SK-N-SH (cell line): ENCODE data around the gene CLEC16A. TPM values are rescaled to one million over a fixed set of nuclear protein-coding genes. Genes with fewer than 3 reads are reported as not detected.

Source experiments
- CTCF ChIA-PET: fragments of 300-600, 350-600 bp; formaldehyde crosslinking; extraction: SDS; loops from one replicate; lab custom pipeline; 2021; lab: Yijun Ruan, JAX
- POLR2A ChIA-PET: fragments of 350-600 bp; sonication (Branson Sonifier 250); formaldehyde crosslinking; extraction: SDS; loops from one replicate; lab custom pipeline; 2020; ENCODE audit warnings: antibody characterized with exemption, inconsistent platforms; lab: Yijun Ruan, JAX
- DNase-seq: peaks from one replicate; pipeline ENCODE4 v3.0.0; 2012
- H2AFZ ChIP-seq: fragments of 200-600 bp; sonication (generic); 2 replicates; pipeline ENCODE4 v1.8.1; 2016; ENCODE audit warnings: antibody characterized with exemption, mild to moderate bottlenecking, low read depth
- H3F3A ChIP-seq: fragments of 200-600 bp; sonication (generic); replicated peaks from 2 replicates; pipeline ENCODE3; 2016; ENCODE audit warnings: antibody characterized with exemption, mild to moderate bottlenecking; ENCODE audit not compliant: insufficient read depth
- H3K27ac ChIP-seq, 2 experiments: fragments of 200-500 bp in 1 of 2; fragments of 200-600 bp in 1 of 2; sonication (Bioruptor generic) in 1 of 2; sonication (generic), shearing (Covaris generic) in 1 of 2; 2 replicates each; pipeline versions ENCODE4 v1.5.1 to v1.6.1; 2014 to 2016; ENCODE audit warnings: low read depth in 2 of 2, inconsistent platforms in 1 of 2, low read length in 1 of 2, mild to moderate bottlenecking in 1 of 2, mixed read lengths in 1 of 2
- H3K27me3 ChIP-seq: fragments of 200-600 bp; sonication (generic), shearing (Covaris generic); 2 replicates; pipeline ENCODE4 v1.6.1; 2016; ENCODE audit warnings: mixed run types; ENCODE audit not compliant: insufficient read depth
- H3K36me3 ChIP-seq, 2 experiments: fragments of 200-500 bp in 1 of 2; fragments of 200-600 bp in 1 of 2; sonication (Bioruptor generic) in 1 of 2; sonication (generic) in 1 of 2; replicated peaks in 1 of 2; 2 replicates each; pipeline versions ENCODE3 to v1.5.1; 2014 to 2016; ENCODE audit warnings: low read length in 1 of 2, mild to moderate bottlenecking in 1 of 2; ENCODE audit not compliant: insufficient read depth in 2 of 2, control insufficient read depth in 1 of 2
- H3K4me1 ChIP-seq, 2 experiments: fragments of 200-500 bp in 1 of 2; fragments of 200-600 bp in 1 of 2; sonication (Bioruptor generic) in 1 of 2; sonication (generic), shearing (Covaris generic) in 1 of 2; 2 replicates each; pipeline versions ENCODE4 v1.5.1 to v1.6.1; 2014 to 2016; ENCODE audit warnings: low read depth in 1 of 2, low read length in 1 of 2, mixed run types in 1 of 2; ENCODE audit not compliant: insufficient read depth in 2 of 2, control insufficient read depth in 1 of 2
- H3K4me2 ChIP-seq: fragments of 200-600 bp; sonication (generic), shearing (Covaris generic); 2 replicates; pipeline ENCODE4 v1.6.1; 2017; ENCODE audit warnings: mixed run types
- H3K4me3 ChIP-seq, 2 experiments: fragments of 200-500 bp in 1 of 2; fragments of 200-600 bp in 1 of 2; sonication (Bioruptor generic) in 1 of 2; sonication (generic), shearing (Covaris generic) in 1 of 2; 2 replicates each; pipeline versions ENCODE4 v1.5.1 to v1.8.1; 2014 to 2016; ENCODE audit warnings: low read depth in 2 of 2, inconsistent platforms in 1 of 2, low read length in 1 of 2, mild to moderate bottlenecking in 1 of 2, mixed read lengths in 1 of 2, moderate library complexity in 1 of 2
- H3K79me2 ChIP-seq: fragments of 200-600 bp; sonication (generic); 2 replicates; pipeline ENCODE4 v1.8.1; 2017; ENCODE audit warnings: mild to moderate bottlenecking; ENCODE audit not compliant: insufficient read depth
- H3K9ac ChIP-seq: fragments of 200-600 bp; sonication (generic); 2 replicates; pipeline ENCODE4 v1.6.1; 2017; ENCODE audit warnings: mixed run types
- H3K9me2 ChIP-seq: fragments of 200-600 bp; sonication (generic); 2 replicates; pipeline ENCODE4 v1.6.1; 2017; ENCODE audit warnings: mixed run types
- H3K9me3 ChIP-seq: fragments of 200-600 bp; sonication (generic); 2 replicates; pipeline ENCODE4 v1.6.1; 2017; ENCODE audit warnings: mixed run types, mild to moderate bottlenecking, moderate library complexity
- H4K20me1 ChIP-seq: fragments of 200-600 bp; sonication (generic); 2 replicates; pipeline ENCODE4 v1.6.1; 2017; ENCODE audit warnings: mild to moderate bottlenecking, mixed run types; ENCODE audit not compliant: insufficient read depth
- EZH2phosphoT487 ChIP-seq: fragments of 200-600 bp; sonication (generic); IDR thresholded peaks from 2 replicates; pipeline ENCODE4 v1.6.1; 2017; ENCODE audit warnings: low read depth, mixed run types, mild to moderate bottlenecking, antibody characterized with exemption, moderate library complexity, borderline replicate concordance
- MEF2A ChIP-seq: IDR thresholded peaks from 2 replicates; pipeline ENCODE4 v1.4.0; 2012; ENCODE audit warnings: low read depth, borderline replicate concordance
- MXI1 ChIP-seq: IDR thresholded peaks from 2 replicates; pipeline ENCODE4 v1.6.1; 2012; ENCODE audit warnings: mild to moderate bottlenecking, low read depth, low read length, improper control_type of control experiment
- POLR2AphosphoS5 ChIP-seq: IDR thresholded peaks from 2 replicates; pipeline ENCODE4 v1.6.1; 2012; ENCODE audit warnings: low read depth, low read length
- RCOR1 ChIP-seq: fragments of 150-350 bp; IDR thresholded peaks from 2 replicates; pipeline ENCODE4 v1.6.1; 2017; ENCODE audit warnings: antibody characterized with exemption, low read length
- RFX5 ChIP-seq: IDR thresholded peaks from 2 replicates; pipeline ENCODE4 v1.6.1; 2012; ENCODE audit warnings: mild to moderate bottlenecking, improper control_type of control experiment, low read length
- WGBS: methylation state at CpG from one replicate; pipeline ENCODE4 v1.1.6; 2017; ENCODE audit warnings: low lambda C conversion rate; 5-methylcytosine and 5-hydroxymethylcytosine counted together
- polyA plus RNA-seq, 3 experiments: library from polyadenylated mRNA; depleted of rRNA; stranded (reverse); fragments of >200 nt; gene quantifications; 2 replicates each; pipeline ENCODE4 v1.2.3, GENCODE V29; 2012
- TF ChIP-seq, protein P1 (sequence below): IDR thresholded peaks from 2 replicates; pipeline ENCODE4 v1.4.0; 2012; ENCODE audit warnings: low read depth, borderline replicate concordance
- TF ChIP-seq, protein P2 (sequence below): IDR thresholded peaks from 2 replicates; pipeline ENCODE4 v1.6.1; 2012; ENCODE audit warnings: mild to moderate bottlenecking, low read depth, low read length, moderate library complexity
- TF ChIP-seq, protein P3 (sequence below): fragments of 150-350 bp; IDR thresholded peaks from 2 replicates; pipeline ENCODE4 v1.6.1; 2016; ENCODE audit warnings: mild to moderate bottlenecking, low read depth, low read length
- TF ChIP-seq, protein P4 (sequence below): IDR thresholded peaks from 2 replicates; pipeline ENCODE4 v1.4.0; 2012; ENCODE audit warnings: low read depth, borderline replicate concordance

The CLEC16A gene
- polyA plus RNA-seq, 1 of the 3 experiments (the other 2 are of a cell fraction) = 13.7 TPM

DNA sequence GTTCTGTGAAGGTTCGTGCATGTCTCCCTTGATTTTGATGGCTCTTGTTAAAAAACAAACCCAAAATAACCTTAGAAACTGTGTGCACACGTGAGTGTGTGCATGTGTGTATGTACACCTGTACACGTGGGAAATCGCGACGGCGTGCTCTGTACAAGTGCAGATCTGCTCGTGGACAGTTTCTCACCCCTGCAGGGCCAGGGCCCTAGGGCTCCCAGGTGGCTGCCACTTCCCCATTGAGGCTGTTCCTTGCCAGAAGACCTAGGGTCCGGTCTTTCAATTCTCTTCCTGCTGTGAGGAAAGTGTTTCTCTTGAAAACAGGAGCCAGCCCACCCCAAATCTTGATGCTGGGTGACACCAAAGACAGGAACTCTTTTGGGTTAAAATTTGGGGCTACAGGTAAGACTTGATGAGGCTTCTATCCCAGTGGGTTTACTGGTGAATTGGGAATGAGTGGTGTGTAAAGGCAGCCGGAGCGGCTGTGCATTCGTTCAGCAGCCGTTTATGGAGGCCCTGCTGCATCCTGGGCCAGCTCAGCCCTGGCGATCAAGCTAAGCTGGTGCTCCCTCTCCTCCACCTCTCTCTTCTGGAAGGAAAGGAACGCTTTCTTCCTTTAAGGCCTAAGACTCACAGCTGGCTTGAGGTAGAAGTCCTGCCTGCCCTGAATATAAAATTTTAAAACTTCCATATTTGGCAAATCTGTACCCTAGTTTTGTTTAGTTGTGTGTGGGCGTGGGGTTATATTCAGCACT, 137.9 kb downstream of the CLEC16A start:
- no peak for DNase-seq
- H3K9me3 ChIP-seq = no peaks in the 10 kb centered on the region

More for the DNA sequence above, 137.9 kb downstream of the CLEC16A start:
- no peak overlapping the region for H3K4me2 ChIP-seq
- no peak overlapping the region for H3K9ac ChIP-seq
- no peaks in the 10 kb centered on the region; the same call in 1 of the 2 replicates for H4K20me1 ChIP-seq
- no peaks in the 10 kb centered on the region for H3K27me3 ChIP-seq
- H3K4me1 ChIP-seq = peaks cover 44 to 60% of the 10 kb centered on the region in 2 experiments
- H3K27ac ChIP-seq = no peak overlapping the region
- H3F3A ChIP-seq = peaks cover 21% of the 10 kb centered on the region
- no peaks in the 10 kb centered on the region for H3K79me2 ChIP-seq
- CTCF ChIA-PET = interaction anchor here (0.8 to 1.0 kb wide), 2 partner anchors 118 kb away, joined by 3 to 4 read pairs; no protein-coding TSS in a partner anchor
- no peak overlapping the region for H2AFZ ChIP-seq
- no peak for TF ChIP-seq RCOR1
- TF ChIP-seq, protein P1, sequence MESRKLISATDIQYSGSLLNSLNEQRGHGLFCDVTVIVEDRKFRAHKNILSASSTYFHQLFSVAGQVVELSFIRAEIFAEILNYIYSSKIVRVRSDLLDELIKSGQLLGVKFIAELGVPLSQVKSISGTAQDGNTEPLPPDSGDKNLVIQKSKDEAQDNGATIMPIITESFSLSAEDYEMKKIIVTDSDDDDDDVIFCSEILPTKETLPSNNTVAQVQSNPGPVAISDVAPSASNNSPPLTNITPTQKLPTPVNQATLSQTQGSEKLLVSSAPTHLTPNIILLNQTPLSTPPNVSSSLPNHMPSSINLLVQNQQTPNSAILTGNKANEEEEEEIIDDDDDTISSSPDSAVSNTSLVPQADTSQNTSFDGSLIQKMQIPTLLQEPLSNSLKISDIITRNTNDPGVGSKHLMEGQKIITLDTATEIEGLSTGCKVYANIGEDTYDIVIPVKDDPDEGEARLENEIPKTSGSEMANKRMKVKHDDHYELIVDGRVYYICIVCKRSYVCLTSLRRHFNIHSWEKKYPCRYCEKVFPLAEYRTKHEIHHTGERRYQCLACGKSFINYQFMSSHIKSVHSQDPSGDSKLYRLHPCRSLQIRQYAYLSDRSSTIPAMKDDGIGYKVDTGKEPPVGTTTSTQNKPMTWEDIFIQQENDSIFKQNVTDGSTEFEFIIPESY = no peak
- TF ChIP-seq, protein P2, sequence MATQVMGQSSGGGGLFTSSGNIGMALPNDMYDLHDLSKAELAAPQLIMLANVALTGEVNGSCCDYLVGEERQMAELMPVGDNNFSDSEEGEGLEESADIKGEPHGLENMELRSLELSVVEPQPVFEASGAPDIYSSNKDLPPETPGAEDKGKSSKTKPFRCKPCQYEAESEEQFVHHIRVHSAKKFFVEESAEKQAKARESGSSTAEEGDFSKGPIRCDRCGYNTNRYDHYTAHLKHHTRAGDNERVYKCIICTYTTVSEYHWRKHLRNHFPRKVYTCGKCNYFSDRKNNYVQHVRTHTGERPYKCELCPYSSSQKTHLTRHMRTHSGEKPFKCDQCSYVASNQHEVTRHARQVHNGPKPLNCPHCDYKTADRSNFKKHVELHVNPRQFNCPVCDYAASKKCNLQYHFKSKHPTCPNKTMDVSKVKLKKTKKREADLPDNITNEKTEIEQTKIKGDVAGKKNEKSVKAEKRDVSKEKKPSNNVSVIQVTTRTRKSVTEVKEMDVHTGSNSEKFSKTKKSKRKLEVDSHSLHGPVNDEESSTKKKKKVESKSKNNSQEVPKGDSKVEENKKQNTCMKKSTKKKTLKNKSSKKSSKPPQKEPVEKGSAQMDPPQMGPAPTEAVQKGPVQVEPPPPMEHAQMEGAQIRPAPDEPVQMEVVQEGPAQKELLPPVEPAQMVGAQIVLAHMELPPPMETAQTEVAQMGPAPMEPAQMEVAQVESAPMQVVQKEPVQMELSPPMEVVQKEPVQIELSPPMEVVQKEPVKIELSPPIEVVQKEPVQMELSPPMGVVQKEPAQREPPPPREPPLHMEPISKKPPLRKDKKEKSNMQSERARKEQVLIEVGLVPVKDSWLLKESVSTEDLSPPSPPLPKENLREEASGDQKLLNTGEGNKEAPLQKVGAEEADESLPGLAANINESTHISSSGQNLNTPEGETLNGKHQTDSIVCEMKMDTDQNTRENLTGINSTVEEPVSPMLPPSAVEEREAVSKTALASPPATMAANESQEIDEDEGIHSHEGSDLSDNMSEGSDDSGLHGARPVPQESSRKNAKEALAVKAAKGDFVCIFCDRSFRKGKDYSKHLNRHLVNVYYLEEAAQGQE = no peak
- TF ChIP-seq EZH2phosphoT487 = no peak
- TF ChIP-seq RFX5 = no peak
- TF ChIP-seq MXI1 = no peak
- TF ChIP-seq, protein P3, sequence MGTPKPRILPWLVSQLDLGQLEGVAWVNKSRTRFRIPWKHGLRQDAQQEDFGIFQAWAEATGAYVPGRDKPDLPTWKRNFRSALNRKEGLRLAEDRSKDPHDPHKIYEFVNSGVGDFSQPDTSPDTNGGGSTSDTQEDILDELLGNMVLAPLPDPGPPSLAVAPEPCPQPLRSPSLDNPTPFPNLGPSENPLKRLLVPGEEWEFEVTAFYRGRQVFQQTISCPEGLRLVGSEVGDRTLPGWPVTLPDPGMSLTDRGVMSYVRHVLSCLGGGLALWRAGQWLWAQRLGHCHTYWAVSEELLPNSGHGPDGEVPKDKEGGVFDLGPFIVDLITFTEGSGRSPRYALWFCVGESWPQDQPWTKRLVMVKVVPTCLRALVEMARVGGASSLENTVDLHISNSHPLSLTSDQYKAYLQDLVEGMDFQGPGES = no peak
- no peak for TF ChIP-seq MEF2A
- TF ChIP-seq, protein P4, sequence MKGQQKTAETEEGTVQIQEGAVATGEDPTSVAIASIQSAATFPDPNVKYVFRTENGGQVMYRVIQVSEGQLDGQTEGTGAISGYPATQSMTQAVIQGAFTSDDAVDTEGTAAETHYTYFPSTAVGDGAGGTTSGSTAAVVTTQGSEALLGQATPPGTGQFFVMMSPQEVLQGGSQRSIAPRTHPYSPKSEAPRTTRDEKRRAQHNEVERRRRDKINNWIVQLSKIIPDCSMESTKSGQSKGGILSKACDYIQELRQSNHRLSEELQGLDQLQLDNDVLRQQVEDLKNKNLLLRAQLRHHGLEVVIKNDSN = no peak
- TF ChIP-seq POLR2AphosphoS5 = no peak
- POLR2A ChIA-PET = no interaction called here
- no peaks in the 10 kb centered on the region for H3K36me3 ChIP-seq
- WGBS = 97% methylated on average over 16 of the region's 16 CpGs
- H3K9me2 ChIP-seq = no peaks in the 10 kb centered on the region
- no peak overlapping the region for H3K4me3 ChIP-seq
